GM12878 (cell line): ENCODE results near the gene APC2. TPM values are rescaled to one million over a fixed set of nuclear protein-coding genes. Genes with fewer than 3 reads are reported as not detected.

ENCODE experiments used
- ATAC-seq: fragments of 200-7000 bp; cut with Tn5 transposase; 3 replicates; pipeline ENCODE4 v1.9.1; 2020; ENCODE audit warnings: mild to moderate bottlenecking, moderate library complexity
- BruUV-seq: library from RNA; stranded (reverse); fragments of 400-500 nt; replicated peaks from 2 replicates; lab custom pipeline; 2021; lab: Mats Ljungman, UMichigan
- CTCF ChIA-PET: fragments of 300-600 bp; sonication (Branson Sonifier 250); formaldehyde crosslinking; extraction: SDS; loops from one replicate; lab custom pipeline; 2021; ENCODE audit warnings: inconsistent platforms; lab: Yijun Ruan, JAX
- POLR2A ChIA-PET: fragments of 350-600 bp; formaldehyde crosslinking; extraction: SDS; loops from one replicate; lab custom pipeline; 2021; ENCODE audit warnings: inconsistent platforms; lab: Charles Lee
- RAD21 ChIA-PET: fragments of 300-600 bp; sonication (Branson Sonifier 250); formaldehyde crosslinking; loops from one replicate; lab custom pipeline; 2023; ENCODE audit warnings: antibody characterized with exemption; ENCODE audit not compliant: unreplicated experiment; lab: Charles Lee
- SMC1A ChIA-PET: fragments of 300-600 bp; sonication (Branson Sonifier 250); formaldehyde crosslinking; loops from one replicate; lab custom pipeline; 2023; ENCODE audit not compliant: unreplicated experiment, uncharacterized antibody; lab: Charles Lee
- DNase-seq: peaks from one replicate; pipeline ENCODE4 v3.0.0-alpha.2; 2011; ENCODE audit warnings: low read depth, low spot score
- FAIRE-seq: peaks from 3 replicates; lab custom pipeline; 2011; peaks lifted over from hg19 to GRCh38; lab: Jason Lieb, UNC
- H2AFZ ChIP-seq: 2 replicates; pipeline ENCODE4 v1.6.0; 2011; ENCODE audit warnings: low read depth, low read length, control low read depth; ENCODE audit not compliant: control insufficient read depth
- H3K27ac ChIP-seq: 2 replicates; pipeline ENCODE4 v1.5.1; 2011; ENCODE audit warnings: control low read depth; ENCODE audit not compliant: control insufficient read depth, insufficient read depth
- H3K27me3 ChIP-seq, 2 experiments: replicated peaks in 1 of 2; 2 replicates each; pipeline versions ENCODE4 v1.6.0 to v1.6.1; 2011; ENCODE audit warnings: low read length in 1 of 2; ENCODE audit not compliant: control insufficient read depth in 2 of 2, insufficient read depth in 2 of 2
- H3K36me3 ChIP-seq, 2 experiments: 2 replicates each; pipeline ENCODE4 v1.5.1; 2011; ENCODE audit warnings: low read length in 1 of 2; ENCODE audit not compliant: control insufficient read depth in 2 of 2, insufficient read depth in 2 of 2
- H3K4me1 ChIP-seq: 2 replicates; pipeline ENCODE4 v1.6.1; 2011; ENCODE audit warnings: mild to moderate bottlenecking, low read length, moderate library complexity, mixed read lengths; ENCODE audit not compliant: control insufficient read depth, insufficient read depth
- H3K4me2 ChIP-seq: 2 replicates; pipeline ENCODE4 v1.6.0; 2011; ENCODE audit warnings: control low read depth; ENCODE audit not compliant: control insufficient read depth, insufficient read depth
- H3K4me3 ChIP-seq: fragments of 200-600 bp; sonication (generic); 2 replicates; pipeline ENCODE4 v1.5.1; 2016
- H3K79me2 ChIP-seq: 2 replicates; pipeline ENCODE4 v1.6.0; 2011; ENCODE audit warnings: low read length; ENCODE audit not compliant: control insufficient read depth, insufficient read depth
- H3K9ac ChIP-seq: 2 replicates; pipeline ENCODE4 v1.8.0; 2011; ENCODE audit warnings: low read length, control low read depth, mixed read lengths; ENCODE audit not compliant: control insufficient read depth, insufficient read depth
- H3K9me3 ChIP-seq: replicated peaks from 3 replicates; pipeline ENCODE4 v1.5.1; 2011; ENCODE audit warnings: mild to moderate bottlenecking, low read length; ENCODE audit not compliant: control insufficient read depth, insufficient read depth
- H4K20me1 ChIP-seq: 2 replicates; pipeline ENCODE4 v1.6.0; 2011; ENCODE audit not compliant: control insufficient read depth, insufficient read depth
- BCL3 ChIP-seq: IDR thresholded peaks from 2 replicates; pipeline ENCODE4 v1.6.1; 2011; ENCODE audit warnings: borderline replicate concordance, low read depth, mild to moderate bottlenecking, moderate library complexity, low read length; ENCODE audit not compliant: insufficient read depth, poor library complexity, severe bottlenecking
- EP300 ChIP-seq, 2 experiments: fragments of 150-350 bp in 1 of 2; IDR thresholded peaks; 2 replicates each; pipeline ENCODE4 v1.6.1; 2011 to 2012; ENCODE audit warnings: low read depth in 2 of 2, low read length in 2 of 2, borderline replicate concordance in 1 of 2, improper control_type of control experiment in 1 of 2, inconsistent platforms in 1 of 2; ENCODE audit not compliant: control insufficient read depth in 1 of 2
- IKZF2 ChIP-seq, 2 experiments: fragments of 450-650 bp; IDR thresholded peaks; 2 replicates each; pipeline ENCODE4 v1.6.1; 2017; ENCODE audit warnings: mild to moderate bottlenecking in 2 of 2, moderate library complexity in 2 of 2
- KDM1A ChIP-seq: fragments of 200-600 bp; sonication (generic); IDR thresholded peaks from 2 replicates; pipeline ENCODE4 v1.6.1; 2016; ENCODE audit warnings: borderline replicate concordance
- PAX8 ChIP-seq: fragments of 450-650 bp; IDR thresholded peaks from 2 replicates; pipeline ENCODE4 v1.6.1; 2017; ENCODE audit warnings: mild to moderate bottlenecking, moderate library complexity
- RB1 ChIP-seq: fragments of 450-650 bp; formaldehyde crosslinking; IDR thresholded peaks from 2 replicates; pipeline ENCODE4 v1.6.1; 2017; ENCODE audit warnings: mild to moderate bottlenecking, borderline replicate concordance
- SKIL ChIP-seq: fragments of 450-650 bp; IDR thresholded peaks from 2 replicates; pipeline ENCODE4 v1.6.1; 2017; ENCODE audit warnings: mild to moderate bottlenecking, low read depth, inconsistent platforms; ENCODE audit not compliant: poor library complexity, severe bottlenecking
- SUPT20H ChIP-seq: IDR thresholded peaks from 2 replicates; pipeline ENCODE4 v1.6.1; 2011; ENCODE audit warnings: low read depth, mild to moderate bottlenecking, low read length, moderate library complexity, borderline replicate concordance; ENCODE audit not compliant: control insufficient read depth
- WRNIP1 ChIP-seq: IDR thresholded peaks from 2 replicates; pipeline ENCODE4 v1.6.1; 2011; ENCODE audit warnings: low read depth, low read length, improper control_type of control experiment, borderline replicate concordance
- ZNF217 ChIP-seq: fragments of 450-650 bp; IDR thresholded peaks from 2 replicates; pipeline ENCODE4 v1.6.1; 2017; ENCODE audit warnings: antibody characterized with exemption, mild to moderate bottlenecking
- ZNF24 ChIP-seq: fragments of 450-650 bp; IDR thresholded peaks from 2 replicates; pipeline ENCODE4 v1.6.1; 2017; ENCODE audit warnings: antibody characterized with exemption, mild to moderate bottlenecking
- WGBS: methylation state at CpG from one replicate; pipeline ENCODE4 v1.1.6; 2016; ENCODE audit warnings: low lambda C conversion rate; ENCODE audit not compliant: insufficient replicate concordance, insufficient coverage; ENCODE audit errors: missing lambda C conversion rate; 5-methylcytosine and 5-hydroxymethylcytosine counted together
- in situ Hi-C: fragments of 300-500 bp; cut with MboI; formaldehyde crosslinking; loops from 9 replicates; pipeline ENCODE4 v1.14.3; 2018; ENCODE audit warnings: mixed read lengths
- intact Hi-C: fragments of 100-400 bp; cut with micrococcal nuclease; formaldehyde crosslinking; loops from one replicate; pipeline ENCODE4 v1.14.2; 2022; ENCODE audit not compliant: unreplicated experiment
- polyA plus RNA-seq, 11 experiments: library from polyadenylated mRNA; depleted of rRNA in 4 of 11; unstranded in 6 of 11; stranded (reverse) in 5 of 11; fragments of >200 nt; fragmentation: Nextera tagmentation in 4 of 11; fragmentation: Illumina TruSeq in 1 of 11; extraction: Ambion mirVana in 4 of 11; extraction: Trizol in 1 of 11; gene quantifications; 1 replicate in 1 of 11; 2 replicates in 10 of 11; pipeline versions ENCODE4 v1.2.1 to v1.2.3, GENCODE V29; 2011 to 2016; ENCODE audit warnings: inconsistent platforms in 2 of 11, missing spikeins in 2 of 11, low read depth in 1 of 11
- total RNA-seq, 4 experiments: library from RNA; depleted of rRNA in 3 of 4; stranded (reverse); fragments of >200 nt in 3 of 4; fragmentation: Illumina TruSeq in 1 of 4; extraction: Trizol in 1 of 4; gene quantifications; 2 replicates each; pipeline versions ENCODE4 v1.2.1 to v1.2.3, GENCODE V29; 2013 to 2021
- TF ChIP-seq, protein P1 (sequence below): fragments of 450-650 bp; formaldehyde crosslinking; IDR thresholded peaks from 2 replicates; pipeline ENCODE4 v1.4.0; 2020; ENCODE audit warnings: mild to moderate bottlenecking, moderate library complexity
- TF ChIP-seq, protein P2 (sequence below): fragments of 450-650 bp; IDR thresholded peaks from 2 replicates; pipeline ENCODE4 v1.6.1; 2017; ENCODE audit warnings: mild to moderate bottlenecking

Gene APC2
- total and polyA plus RNA-seq, 10 of the 15 experiments (the other 5 are each of a cell fraction or from before 2014, with no cell fraction given), result under 0.01 to 0.73 (median 0.04) TPM; not detected in 5

- POLR2A ChIA-PET, result no interaction called here
- BruUV-seq, result no TSS peak
- RAD21 ChIA-PET, result no interaction called here
- Histone ChIP-seq H3K9me3 (no peaks in the 10 kb centered on the region), H3K27ac (no peak overlapping the region), H3K4me1 (peaks cover 13% of the 10 kb centered on the region), H3K79me2 (peaks cover 30% of the 10 kb centered on the region), H3K4me3 (peak overlapping the region; percentile 98; the same call in 1 of the 2 replicates), H3K36me3 (peaks cover 15 to 23% of the 10 kb centered on the region in 2 experiments), H3K9ac (no peak overlapping the region), H2AFZ (no peak overlapping the region), H3K4me2 (peak overlapping the region; percentile 59), H3K27me3 (no peaks in the 10 kb centered on the region; a peak in 1 of 4 replicates), H4K20me1 (no peaks in the 10 kb centered on the region; the same call in 1 of the 2 replicates)
- CTCF ChIA-PET, result no interaction called here
- no peak for DNase-seq
- 90% methylated on average over 15 of the region's 15 CpGs for WGBS
- intact Hi-C loops, result no loop called here
- ATAC-seq, result no peak
- in situ Hi-C loops, result no loop called here
- no peak for FAIRE-seq
- SMC1A ChIA-PET, result no interaction called here
- TF ChIP-seq WRNIP1, result no peak
- TF ChIP-seq, protein P1, sequence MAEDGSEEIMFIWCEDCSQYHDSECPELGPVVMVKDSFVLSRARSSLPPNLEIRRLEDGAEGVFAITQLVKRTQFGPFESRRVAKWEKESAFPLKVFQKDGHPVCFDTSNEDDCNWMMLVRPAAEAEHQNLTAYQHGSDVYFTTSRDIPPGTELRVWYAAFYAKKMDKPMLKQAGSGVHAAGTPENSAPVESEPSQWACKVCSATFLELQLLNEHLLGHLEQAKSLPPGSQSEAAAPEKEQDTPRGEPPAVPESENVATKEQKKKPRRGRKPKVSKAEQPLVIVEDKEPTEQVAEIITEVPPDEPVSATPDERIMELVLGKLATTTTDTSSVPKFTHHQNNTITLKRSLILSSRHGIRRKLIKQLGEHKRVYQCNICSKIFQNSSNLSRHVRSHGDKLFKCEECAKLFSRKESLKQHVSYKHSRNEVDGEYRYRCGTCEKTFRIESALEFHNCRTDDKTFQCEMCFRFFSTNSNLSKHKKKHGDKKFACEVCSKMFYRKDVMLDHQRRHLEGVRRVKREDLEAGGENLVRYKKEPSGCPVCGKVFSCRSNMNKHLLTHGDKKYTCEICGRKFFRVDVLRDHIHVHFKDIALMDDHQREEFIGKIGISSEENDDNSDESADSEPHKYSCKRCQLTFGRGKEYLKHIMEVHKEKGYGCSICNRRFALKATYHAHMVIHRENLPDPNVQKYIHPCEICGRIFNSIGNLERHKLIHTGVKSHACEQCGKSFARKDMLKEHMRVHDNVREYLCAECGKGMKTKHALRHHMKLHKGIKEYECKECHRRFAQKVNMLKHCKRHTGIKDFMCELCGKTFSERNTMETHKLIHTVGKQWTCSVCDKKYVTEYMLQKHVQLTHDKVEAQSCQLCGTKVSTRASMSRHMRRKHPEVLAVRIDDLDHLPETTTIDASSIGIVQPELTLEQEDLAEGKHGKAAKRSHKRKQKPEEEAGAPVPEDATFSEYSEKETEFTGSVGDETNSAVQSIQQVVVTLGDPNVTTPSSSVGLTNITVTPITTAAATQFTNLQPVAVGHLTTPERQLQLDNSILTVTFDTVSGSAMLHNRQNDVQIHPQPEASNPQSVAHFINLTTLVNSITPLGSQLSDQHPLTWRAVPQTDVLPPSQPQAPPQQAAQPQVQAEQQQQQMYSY (CRISPR knock-in tag), result no peak
- no peak for TF ChIP-seq ZNF24
- TF ChIP-seq EP300 (IDR thresholded peaks at IDR 0.05; ENCODE audit: borderline replicate concordance in 1 of 2, control insufficient read depth in 1 of 2, low read depth in 2 of 2, low read length in 2 of 2), result no peak
- no peak for TF ChIP-seq IKZF2 (IDR thresholded peaks at IDR 0.05)
- TF ChIP-seq, protein P2, sequence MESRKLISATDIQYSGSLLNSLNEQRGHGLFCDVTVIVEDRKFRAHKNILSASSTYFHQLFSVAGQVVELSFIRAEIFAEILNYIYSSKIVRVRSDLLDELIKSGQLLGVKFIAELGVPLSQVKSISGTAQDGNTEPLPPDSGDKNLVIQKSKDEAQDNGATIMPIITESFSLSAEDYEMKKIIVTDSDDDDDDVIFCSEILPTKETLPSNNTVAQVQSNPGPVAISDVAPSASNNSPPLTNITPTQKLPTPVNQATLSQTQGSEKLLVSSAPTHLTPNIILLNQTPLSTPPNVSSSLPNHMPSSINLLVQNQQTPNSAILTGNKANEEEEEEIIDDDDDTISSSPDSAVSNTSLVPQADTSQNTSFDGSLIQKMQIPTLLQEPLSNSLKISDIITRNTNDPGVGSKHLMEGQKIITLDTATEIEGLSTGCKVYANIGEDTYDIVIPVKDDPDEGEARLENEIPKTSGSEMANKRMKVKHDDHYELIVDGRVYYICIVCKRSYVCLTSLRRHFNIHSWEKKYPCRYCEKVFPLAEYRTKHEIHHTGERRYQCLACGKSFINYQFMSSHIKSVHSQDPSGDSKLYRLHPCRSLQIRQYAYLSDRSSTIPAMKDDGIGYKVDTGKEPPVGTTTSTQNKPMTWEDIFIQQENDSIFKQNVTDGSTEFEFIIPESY, result no peak
- no peak for TF ChIP-seq BCL3
- no peak for TF ChIP-seq ZNF217
- no peak for TF ChIP-seq RB1
- TF ChIP-seq PAX8, result no peak
- TF ChIP-seq KDM1A, result no peak
- TF ChIP-seq SKIL, result no peak
- TF ChIP-seq SUPT20H, result no peak
Measured at GRCh38 chr19:1440418-1440801, 9.5 kb upstream of the APC2 start.
